IMR-90 (cell line): ENCODE data around the gene ZBED2. TPM values are rescaled to one million over a fixed set of nuclear protein-coding genes. Genes with fewer than 3 reads are reported as not detected.

Source experiments
- ATAC-seq: fragments of 200-7000 bp; cut with Tn5 transposase; 2 replicates; pipeline ENCODE4 v1.9.1; 2020; ENCODE audit warnings: low read depth, mild to moderate bottlenecking, moderate library complexity
- BruUV-seq: library from RNA; stranded (reverse); fragments of 400-500 nt; replicated peaks from 2 replicates; lab custom pipeline; 2021; lab: Mats Ljungman, UMichigan
- CTCF ChIA-PET: fragments of 300-600 bp; formaldehyde crosslinking; extraction: SDS; loops from one replicate; lab custom pipeline; 2021; ENCODE audit warnings: antibody characterized with exemption; lab: Yijun Ruan, JAX
- POLR2A ChIA-PET: fragments of 300-600 bp; sonication (Branson Sonifier 250); formaldehyde crosslinking; loops from one replicate; lab custom pipeline; 2022; ENCODE audit warnings: antibody characterized with exemption; ENCODE audit not compliant: unreplicated experiment; lab: Charles Lee
- DNase-seq: peaks from one replicate; pipeline ENCODE4 v3.0.0; 2013
- H2AFZ ChIP-seq: replicated peaks from 2 replicates; pipeline ENCODE3; 2013; ENCODE audit warnings: low read length, mild to moderate bottlenecking; ENCODE audit not compliant: poor library complexity
- H2AK5ac ChIP-seq: 2 replicates; pipeline ENCODE4 v1.6.1; 2013; ENCODE audit warnings: low read depth, low read length, inconsistent platforms
- H2AK9ac ChIP-seq: replicated peaks from 2 replicates; pipeline ENCODE3; 2013; ENCODE audit warnings: mild to moderate bottlenecking, low read depth, low read length, moderate library complexity; ENCODE audit not compliant: poor library complexity
- H2BK120ac ChIP-seq: 2 replicates; pipeline ENCODE4 v1.6.1; 2013; ENCODE audit warnings: low read depth, low read length, inconsistent platforms
- H2BK15ac ChIP-seq: 3 replicates; pipeline ENCODE4 v1.6.1; 2013; ENCODE audit warnings: low read depth, low read length, inconsistent platforms
- H2BK20ac ChIP-seq: 2 replicates; pipeline ENCODE4 v1.6.1; 2013; ENCODE audit warnings: low read depth, mild to moderate bottlenecking, inconsistent platforms, low read length, moderate library complexity
- H2BK5ac ChIP-seq: 2 replicates; pipeline ENCODE4 v1.6.1; 2013; ENCODE audit warnings: mild to moderate bottlenecking, low read depth, low read length, inconsistent platforms; ENCODE audit not compliant: poor library complexity, severe bottlenecking
- H3K14ac ChIP-seq: replicated peaks from 2 replicates; pipeline ENCODE4 v1.6.1; 2013; ENCODE audit warnings: low read depth, low read length, inconsistent platforms
- H3K18ac ChIP-seq: 2 replicates; pipeline ENCODE4 v1.6.1; 2013; ENCODE audit warnings: low read depth, low read length, control low read depth
- H3K23ac ChIP-seq: 2 replicates; pipeline ENCODE4 v1.6.1; 2013; ENCODE audit warnings: low read depth, low read length, inconsistent platforms
- H3K27ac ChIP-seq: 2 replicates; pipeline ENCODE4 v1.5.1; 2013; ENCODE audit warnings: mild to moderate bottlenecking, control low read depth, low read length; ENCODE audit not compliant: insufficient read depth
- H3K27me3 ChIP-seq: 2 replicates; pipeline ENCODE4 v1.6.1; 2013; ENCODE audit warnings: low read length; ENCODE audit not compliant: control insufficient read depth, insufficient read depth
- H3K36me3 ChIP-seq: 2 replicates; pipeline ENCODE4 v1.6.1; 2013; ENCODE audit warnings: low read length, mixed read lengths; ENCODE audit not compliant: control insufficient read depth, insufficient read depth
- H3K4ac ChIP-seq: 2 replicates; pipeline ENCODE4 v1.6.1; 2013; ENCODE audit warnings: low read depth, low read length, inconsistent platforms
- H3K4me1 ChIP-seq: 2 replicates; pipeline ENCODE4 v1.6.1; 2013; ENCODE audit warnings: low read length, mixed read lengths; ENCODE audit not compliant: control insufficient read depth, insufficient read depth
- H3K4me2 ChIP-seq: 2 replicates; pipeline ENCODE4 v1.6.1; 2013; ENCODE audit warnings: low read depth, mild to moderate bottlenecking, control low read depth, low read length, moderate library complexity
- H3K4me3 ChIP-seq: 2 replicates; pipeline ENCODE4 v1.5.1; 2013; ENCODE audit warnings: low read depth, mild to moderate bottlenecking, control low read depth, low read length, moderate library complexity; ENCODE audit not compliant: insufficient read depth
- H3K56ac ChIP-seq: 2 replicates; pipeline ENCODE4 v1.6.1; 2013; ENCODE audit warnings: low read length, inconsistent platforms; ENCODE audit not compliant: insufficient read depth; ENCODE audit errors: extremely low read depth
- H3K79me1 ChIP-seq, 2 experiments: 2 replicates each; pipeline ENCODE4 v1.6.1; 2013; ENCODE audit warnings: low read length in 2 of 2, inconsistent platforms in 1 of 2, low read depth in 1 of 2
- H3K9ac ChIP-seq: 2 replicates; pipeline ENCODE4 v1.6.1; 2013; ENCODE audit warnings: low read depth, low read length, control low read depth
- H3K9me1 ChIP-seq: 2 replicates; pipeline ENCODE4 v1.6.1; 2013; ENCODE audit warnings: low read length, inconsistent platforms; ENCODE audit not compliant: insufficient read depth
- H3K9me3 ChIP-seq: 2 replicates; pipeline ENCODE4 v1.6.1; 2013; ENCODE audit warnings: low read length; ENCODE audit not compliant: control insufficient read depth, insufficient read depth
- H4K20me1 ChIP-seq: 2 replicates; pipeline ENCODE4 v1.6.1; 2013; ENCODE audit warnings: low read length, inconsistent platforms; ENCODE audit not compliant: insufficient read depth
- H4K5ac ChIP-seq: 2 replicates; pipeline ENCODE4 v1.6.1; 2013; ENCODE audit warnings: mild to moderate bottlenecking, low read depth, low read length, control low read depth
- H4K8ac ChIP-seq, 2 experiments: 2 replicates each; pipeline ENCODE4 v1.6.1; 2013; ENCODE audit warnings: low read depth in 2 of 2, low read length in 2 of 2, control low read depth in 1 of 2, inconsistent platforms in 1 of 2
- H4K91ac ChIP-seq: 2 replicates; pipeline ENCODE4 v1.6.1; 2013; ENCODE audit warnings: low read depth, low read length, inconsistent platforms; ENCODE audit not compliant: insufficient read depth
- BHLHE40 ChIP-seq: fragments of 150-350 bp; IDR thresholded peaks from 2 replicates; pipeline ENCODE4 v1.6.1; 2016; ENCODE audit warnings: mild to moderate bottlenecking, low read depth, low read length
- ELK1 ChIP-seq: fragments of 150-350 bp; IDR thresholded peaks from 2 replicates; pipeline ENCODE4 v1.6.1; 2016; ENCODE audit warnings: low read depth, mild to moderate bottlenecking, low read length, moderate library complexity, borderline replicate concordance
- FOS ChIP-seq: fragments of 150-350 bp; IDR thresholded peaks from 2 replicates; pipeline ENCODE4 v1.6.1; 2016; ENCODE audit warnings: low read depth, low read length
- MAFK ChIP-seq: IDR thresholded peaks from 2 replicates; pipeline ENCODE4 v1.6.1; 2012; ENCODE audit warnings: low read depth, low read length, improper control_type of control experiment
- MAZ ChIP-seq: IDR thresholded peaks from 2 replicates; pipeline ENCODE4 v1.6.1; 2012; ENCODE audit warnings: low read depth, mild to moderate bottlenecking, low read length, improper control_type of control experiment, moderate library complexity, borderline replicate concordance
- MXI1 ChIP-seq: IDR thresholded peaks from 2 replicates; pipeline ENCODE4 v1.6.1; 2012; ENCODE audit warnings: low read depth, mild to moderate bottlenecking, low read length, moderate library complexity, borderline replicate concordance
- NFE2L2 ChIP-seq: fragments of 150-350 bp; IDR thresholded peaks from 2 replicates; pipeline ENCODE4 v1.6.1; 2016; ENCODE audit warnings: low read depth, mild to moderate bottlenecking, low read length
- POLR2A ChIP-seq: IDR thresholded peaks from 2 replicates; pipeline ENCODE4 v1.6.1; 2012; ENCODE audit warnings: mild to moderate bottlenecking, low read depth, low read length
- RAD21 ChIP-seq: IDR thresholded peaks from 2 replicates; pipeline ENCODE4 v1.6.1; 2012; ENCODE audit warnings: low read length, improper control_type of control experiment
- RCOR1 ChIP-seq: IDR thresholded peaks from 2 replicates; pipeline ENCODE4 v1.6.1; 2012; ENCODE audit warnings: mild to moderate bottlenecking, low read length, improper control_type of control experiment; ENCODE audit not compliant: insufficient replicate concordance
- RFX5 ChIP-seq: IDR thresholded peaks from 2 replicates; pipeline ENCODE4 v1.8.0; 2012; ENCODE audit warnings: low read depth, mild to moderate bottlenecking, low read length, moderate library complexity
- SMC3 ChIP-seq: fragments of 150-350 bp; IDR thresholded peaks from 2 replicates; pipeline ENCODE4 v1.6.1; 2016; ENCODE audit warnings: low read depth, mild to moderate bottlenecking, antibody characterized with exemption, low read length, moderate library complexity
- WGBS, 2 experiments: methylation state at CpG; one replicate each; pipeline versions ENCODE4 v1.1.5 to v1.1.7; 2013; ENCODE audit warnings: missing lambda C conversion rate in 2 of 2; ENCODE audit not compliant: insufficient read length in 1 of 2; ENCODE audit errors: extremely low coverage in 2 of 2; 5-methylcytosine and 5-hydroxymethylcytosine counted together
- dilution Hi-C: fragments of 300-500 bp; cut with HindIII; formaldehyde crosslinking; loops from one replicate; pipeline ENCODE4 v1.14.3; 2018; ENCODE audit warnings: low sequenced_read_pairs; ENCODE audit not compliant: unreplicated experiment
- in situ Hi-C: fragments of 300-500 bp; cut with MboI; formaldehyde crosslinking; loops from 3 replicates; pipeline ENCODE4 v1.14.3; 2019; ENCODE audit warnings: low sequenced_read_pairs, inconsistent platforms, mixed read lengths
- intact Hi-C: fragments of 100-400 bp; cut with micrococcal nuclease; formaldehyde crosslinking; loops from 2 replicates; pipeline ENCODE4 v1.10.0; 2022
- polyA plus RNA-seq, 3 experiments: library from polyadenylated mRNA; depleted of rRNA; stranded (reverse); fragments of >200 nt; gene quantifications; 2 replicates each; pipeline ENCODE4 v1.2.3, GENCODE V29; 2012; ENCODE audit warnings: low replicate concordance in 1 of 3
- total RNA-seq: library from RNA; depleted of rRNA; stranded (reverse); fragments of >200 nt; gene quantifications from 2 replicates; pipeline ENCODE4 v1.2.3, GENCODE V29; 2012

ZBED2 gene
- total and polyA plus RNA-seq, 2 of the 4 experiments (the other 2 are of a cell fraction), result 0.51 to 0.72 TPM

GRCh38 chr3:111603679-111604078 lies 8.5 kb upstream of the ZBED2 start:
- no peak overlapping the region for H3K9ac ChIP-seq
- H2BK5ac ChIP-seq, result no peak overlapping the region
- no peak overlapping the region for H4K8ac ChIP-seq
- no peak overlapping the region for H3K4me3 ChIP-seq
- no peaks in the 10 kb centered on the region; the same call in 1 of the 2 replicates for H3K9me1 ChIP-seq
- H3K14ac ChIP-seq, result no peak overlapping the region
- DNase-seq, result no peak
- no TSS peak for BruUV-seq
- 0 out of 2 replicates have a peak overlapping the region, but pooled peaks have one; percentile 49 for H2BK20ac ChIP-seq
- H4K91ac ChIP-seq, result peak overlapping the region; percentile 13; the same call in 1 of the 2 replicates
- H3K23ac ChIP-seq, result no peak overlapping the region
- no peak overlapping the region for H3K4ac ChIP-seq
- no peak overlapping the region for H3K18ac ChIP-seq
- H2BK15ac ChIP-seq, result no peak overlapping the region
- no peaks in the 10 kb centered on the region for H4K20me1 ChIP-seq
- CTCF ChIA-PET, result interaction anchor here (1.7 kb wide), 1 partner anchor 26 kb away, joined by 5 read pairs; no protein-coding TSS in a partner anchor
- no peak overlapping the region for H3K4me2 ChIP-seq
- dilution Hi-C loops, result no loop called here
- H4K5ac ChIP-seq, result no peak overlapping the region
- no peak overlapping the region for H2AFZ ChIP-seq
- peak overlapping the region; percentile 10; the same call in 1 of the 2 replicates for H2AK5ac ChIP-seq
- no peaks in the 10 kb centered on the region for H3K27me3 ChIP-seq
- ATAC-seq, result no peak
- no peaks in the 10 kb centered on the region for H3K9me3 ChIP-seq
- H2BK120ac ChIP-seq, result peak overlapping the region; percentile 27; the same call in 1 of the 2 replicates
- peaks cover 4% of the 10 kb centered on the region for H3K4me1 ChIP-seq
- in situ Hi-C loops, result no loop called here
- H3K56ac ChIP-seq, result no peak overlapping the region
- no peaks in the 10 kb centered on the region for H3K36me3 ChIP-seq
- intact Hi-C loops, result no loop called here
- no CpG with 5 or more reads among the region's 1 CpG for WGBS, 2 experiments
- POLR2A ChIA-PET, result no interaction called here
- TF ChIP-seq MAZ, result no peak
- no peak for TF ChIP-seq SMC3
- no peak for TF ChIP-seq MAFK
- TF ChIP-seq RFX5, result no peak
- no peak for TF ChIP-seq MXI1
- TF ChIP-seq NFE2L2, result no peak
- no peak for TF ChIP-seq BHLHE40
- TF ChIP-seq RCOR1, result no peak
- no peak for TF ChIP-seq FOS
- TF ChIP-seq RAD21, result no peak
- no peak for TF ChIP-seq POLR2A
- TF ChIP-seq ELK1, result no peak
- no peak overlapping the region for H3K27ac ChIP-seq
- no peaks in the 10 kb centered on the region for H3K79me1 ChIP-seq
- no peak overlapping the region for H2AK9ac ChIP-seq
